GOT3 (cell line): ENCODE results near the gene NTSR2.

Experiments used
- DNase-seq: peaks from one replicate; lab custom pipeline; 2025; ENCODE audit warnings: mixed read lengths; lab: John Stamatoyannopoulos, UW

The NTSR2 gene

DNA sequence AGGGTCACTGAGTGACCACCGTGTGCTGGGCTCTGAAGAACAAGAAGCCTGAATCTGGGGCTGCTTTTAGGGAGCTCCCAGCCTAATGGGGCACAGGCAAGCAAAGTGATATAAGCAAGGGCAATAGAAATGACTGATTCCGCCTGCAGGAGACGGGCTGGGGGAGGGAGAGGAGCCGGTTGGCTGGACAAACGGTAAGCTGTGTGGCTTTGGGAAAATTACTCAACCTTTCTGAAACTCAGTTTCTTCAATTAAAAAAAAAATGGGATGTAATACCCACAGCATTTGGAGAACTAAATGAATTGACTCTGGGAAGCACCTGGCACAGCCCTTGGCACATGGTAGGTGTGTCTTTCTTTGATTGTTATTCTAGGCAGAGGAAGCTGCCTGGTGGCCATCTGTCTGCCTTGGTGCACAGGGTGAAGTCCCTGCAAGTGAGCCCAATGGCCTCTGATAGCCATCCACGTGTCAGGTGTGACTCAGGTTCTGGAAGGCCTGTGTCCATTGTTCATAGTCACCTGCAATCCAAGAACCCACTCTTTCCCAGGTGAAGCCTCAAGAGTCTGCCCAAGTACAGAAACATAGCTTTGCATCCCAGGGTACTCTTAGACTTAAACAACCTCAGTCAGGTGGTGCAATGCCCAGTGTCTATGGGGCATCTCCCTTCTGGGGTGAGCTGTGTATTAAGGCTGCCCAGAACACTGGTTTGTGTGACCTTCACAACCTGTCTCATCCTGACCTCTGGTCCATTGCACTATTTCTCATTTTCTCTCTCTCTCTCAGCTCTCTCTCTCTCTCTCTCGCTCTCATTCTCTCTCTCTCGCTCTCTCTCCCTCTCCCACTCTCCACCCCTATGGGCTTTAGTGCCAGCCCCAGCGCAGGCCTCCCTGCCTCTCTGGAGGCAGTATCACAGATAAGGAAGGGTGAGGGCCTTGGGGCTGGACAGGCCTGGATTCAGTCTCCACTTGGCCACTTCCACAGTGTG is 30.0 kb upstream of the NTSR2 start:
- DNase-seq = no peak

DNA sequence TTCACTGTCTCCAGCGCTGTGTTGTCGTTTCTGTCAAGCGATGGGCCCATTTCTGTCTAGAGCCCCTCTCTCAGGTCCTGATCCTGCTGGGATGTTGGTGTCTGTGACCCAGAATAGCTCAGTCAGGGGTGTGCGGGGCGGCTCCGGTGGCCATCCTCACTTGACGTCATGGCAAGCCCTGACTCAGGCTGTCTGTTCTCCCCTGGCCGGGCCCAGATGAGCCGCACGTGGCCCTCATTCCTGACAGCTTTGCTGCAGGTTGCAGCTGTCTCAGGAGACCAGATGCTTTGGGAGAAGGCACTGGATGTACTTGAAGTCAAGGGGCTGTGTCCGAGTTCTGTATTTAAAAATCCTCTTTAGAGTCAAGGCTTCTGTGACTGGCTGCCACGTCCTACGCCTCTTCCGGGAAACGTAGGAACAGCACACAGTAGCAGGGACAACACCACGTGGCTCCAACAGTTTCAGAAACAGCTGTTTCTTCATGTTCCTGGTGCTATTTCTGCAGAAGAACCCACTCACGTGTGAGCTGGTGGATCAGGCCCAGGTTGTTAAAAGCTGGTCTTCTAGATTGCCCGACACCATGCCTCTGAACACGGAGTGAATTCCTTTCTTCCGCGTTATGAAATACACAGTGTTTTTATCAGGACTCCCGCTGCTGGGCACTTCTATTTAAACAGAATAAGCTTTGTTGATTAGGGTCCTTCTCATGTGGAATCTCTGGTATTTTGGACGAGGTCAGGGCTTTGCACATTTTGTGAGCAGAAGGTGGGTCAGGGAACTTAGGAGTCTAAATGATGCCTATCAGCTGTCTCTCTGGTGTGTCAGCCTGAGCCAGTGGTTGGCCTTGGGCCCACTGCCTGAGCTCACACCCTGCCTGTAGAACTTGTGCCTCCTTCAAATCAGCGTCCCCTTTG is 28.3 kb upstream of the NTSR2 start:
- no peak for DNase-seq

- DNase-seq = peak; percentile 15
These were observed 27.3 kb upstream of the NTSR2 start for GRCh38 chr2:11697103-11697871.

DNA sequence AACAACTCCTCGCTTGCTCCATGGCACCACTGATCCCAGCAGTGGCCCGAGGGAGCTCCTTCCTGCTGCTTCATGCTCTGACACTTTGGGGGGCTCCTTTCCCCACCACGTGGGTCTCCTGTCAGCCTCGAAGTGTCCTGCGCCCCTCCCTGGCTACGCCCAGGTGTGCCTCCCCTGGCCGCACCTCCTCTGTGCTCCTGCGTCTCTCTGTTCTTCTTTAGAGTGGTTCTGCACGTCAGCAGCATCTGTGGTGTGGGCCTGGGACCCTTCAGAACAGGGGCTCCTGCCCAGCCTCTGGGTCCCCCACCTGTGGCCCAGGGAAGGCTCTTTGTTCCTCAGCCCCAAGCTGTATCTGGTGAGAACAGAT is 26.7 kb upstream of the NTSR2 start:
- DNase-seq = no peak

GRCh38 chr2:11695576-11695975 is 25.6 kb upstream of the NTSR2 start:
- no peak for DNase-seq

GRCh38 chr2:11692966-11693521 is 23.0 kb upstream of the NTSR2 start:
- DNase-seq = no peak

GRCh38 chr2:11691076-11691660 is 21.2 kb upstream of the NTSR2 start:
- no peak for DNase-seq

DNA sequence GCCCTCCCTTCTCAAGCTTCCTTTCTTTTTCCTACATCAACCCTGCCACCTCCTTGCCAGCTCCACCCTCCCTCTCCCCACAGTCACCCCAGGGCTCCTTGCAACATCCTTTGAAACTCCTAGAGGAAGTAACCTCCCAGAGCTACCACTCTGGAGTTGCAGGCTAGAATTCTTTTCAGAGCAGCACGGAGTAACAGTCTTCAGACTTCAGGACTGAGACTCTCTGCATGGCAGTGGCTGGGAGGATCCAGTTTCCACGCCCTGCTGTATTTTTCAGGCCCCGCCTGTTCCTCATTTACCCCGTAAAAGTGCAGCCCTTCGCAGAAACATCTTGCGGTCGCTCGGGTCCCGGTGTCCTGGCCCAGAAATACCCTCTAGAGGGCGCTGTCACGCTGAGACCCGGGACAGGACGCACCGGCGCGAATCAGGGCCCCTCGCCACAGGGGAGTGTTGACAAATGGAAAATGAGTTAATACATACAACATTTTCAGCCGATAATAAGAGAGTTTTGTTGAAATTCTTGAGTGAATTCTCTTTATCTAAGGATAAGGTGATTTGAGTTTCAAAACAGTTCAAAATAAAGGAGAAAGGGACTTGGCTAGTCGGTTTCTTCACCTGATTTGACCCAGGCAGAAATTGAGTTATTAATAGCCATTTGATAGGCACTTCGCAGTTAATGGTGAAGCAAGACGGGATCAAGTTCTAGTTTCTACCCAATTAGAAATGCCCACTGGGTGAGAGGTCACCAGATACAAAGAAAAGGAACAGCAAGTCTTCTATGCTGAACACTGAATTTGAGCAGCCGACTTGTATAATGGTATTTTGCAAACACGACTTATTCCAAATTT is 18.5 kb upstream of the NTSR2 start:
- peak; percentile 60 for DNase-seq

DNA sequence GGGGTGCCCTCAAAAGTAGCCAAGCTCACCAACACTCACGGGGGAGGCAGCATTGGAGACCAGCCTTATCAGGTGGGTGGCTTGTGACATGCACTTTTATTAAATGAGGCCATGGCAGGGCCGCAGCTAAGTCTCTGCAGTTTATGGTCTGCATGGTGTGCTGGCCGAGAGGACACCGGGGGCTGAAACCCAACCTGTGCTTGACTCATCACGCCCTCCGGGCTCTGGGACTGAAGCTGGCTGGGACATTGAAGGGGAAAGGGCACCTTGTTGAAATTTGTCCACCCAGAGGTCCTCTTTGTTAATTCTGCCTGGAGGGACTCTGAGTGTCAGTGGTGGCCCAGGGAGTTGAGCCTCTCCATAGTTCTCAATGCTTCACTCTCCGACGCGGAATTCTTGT is 17.7 kb upstream of the NTSR2 start:
- DNase-seq = no peak

DNA sequence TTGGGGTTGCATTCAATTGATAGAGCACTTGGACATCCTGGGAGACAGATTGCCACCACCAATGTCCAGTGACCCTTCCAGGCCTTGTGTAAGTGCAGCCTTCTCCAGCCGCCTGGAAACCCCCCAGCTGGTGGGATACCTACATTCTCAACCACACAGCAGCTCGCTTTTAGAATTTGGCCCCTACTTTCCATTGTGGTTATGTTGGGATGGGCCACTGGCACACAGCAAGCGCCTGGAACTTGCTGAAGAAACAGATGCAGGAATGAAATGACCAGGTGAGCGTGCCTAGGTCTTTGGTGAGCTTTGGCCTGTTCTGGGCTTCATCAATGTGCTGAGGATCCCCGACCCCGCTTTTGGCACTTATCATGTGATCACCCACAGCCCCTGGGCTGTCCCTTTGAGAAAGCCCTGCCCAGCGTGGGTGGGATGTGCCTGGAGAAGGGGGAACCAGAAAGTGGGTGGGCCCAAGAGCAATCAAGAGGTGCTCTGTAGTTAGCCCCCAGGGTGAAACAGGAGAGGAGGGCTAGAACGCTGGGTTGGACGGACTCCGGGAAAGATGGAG is 16.0 kb upstream of the NTSR2 start:
- DNase-seq = no peak

GRCh38 chr2:11684894-11685460 is 15.0 kb upstream of the NTSR2 start:
- DNase-seq = no peak

GRCh38 chr2:11683966-11684365 is 14.0 kb upstream of the NTSR2 start:
- DNase-seq = no peak

DNA sequence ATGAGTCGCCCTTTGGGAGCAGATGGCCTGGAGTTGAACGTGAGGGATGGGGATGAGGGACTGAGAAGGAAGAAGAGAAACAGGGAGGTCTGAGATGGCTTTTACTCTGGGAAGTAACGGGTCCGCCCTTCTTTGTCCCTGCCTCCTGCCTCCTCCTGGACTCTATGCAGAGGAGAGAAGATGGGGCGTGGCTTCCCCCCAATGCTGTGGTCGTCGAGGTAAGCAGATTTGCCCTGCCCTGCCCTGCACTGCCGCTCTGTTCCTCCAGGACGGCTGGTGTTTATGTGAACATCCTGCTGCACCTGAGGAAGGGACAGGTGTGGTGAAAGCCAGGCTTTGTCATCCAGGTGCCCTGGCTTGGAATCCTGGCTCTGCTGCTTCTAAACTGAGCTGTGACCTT is 13.5 kb upstream of the NTSR2 start:
- no peak for DNase-seq

GRCh38 chr2:11682590-11682915 is 12.6 kb upstream of the NTSR2 start:
- no peak for DNase-seq

- no peak for DNase-seq
These were observed 12.0 kb upstream of the NTSR2 start for GRCh38 chr2:11681722-11682589.

DNA sequence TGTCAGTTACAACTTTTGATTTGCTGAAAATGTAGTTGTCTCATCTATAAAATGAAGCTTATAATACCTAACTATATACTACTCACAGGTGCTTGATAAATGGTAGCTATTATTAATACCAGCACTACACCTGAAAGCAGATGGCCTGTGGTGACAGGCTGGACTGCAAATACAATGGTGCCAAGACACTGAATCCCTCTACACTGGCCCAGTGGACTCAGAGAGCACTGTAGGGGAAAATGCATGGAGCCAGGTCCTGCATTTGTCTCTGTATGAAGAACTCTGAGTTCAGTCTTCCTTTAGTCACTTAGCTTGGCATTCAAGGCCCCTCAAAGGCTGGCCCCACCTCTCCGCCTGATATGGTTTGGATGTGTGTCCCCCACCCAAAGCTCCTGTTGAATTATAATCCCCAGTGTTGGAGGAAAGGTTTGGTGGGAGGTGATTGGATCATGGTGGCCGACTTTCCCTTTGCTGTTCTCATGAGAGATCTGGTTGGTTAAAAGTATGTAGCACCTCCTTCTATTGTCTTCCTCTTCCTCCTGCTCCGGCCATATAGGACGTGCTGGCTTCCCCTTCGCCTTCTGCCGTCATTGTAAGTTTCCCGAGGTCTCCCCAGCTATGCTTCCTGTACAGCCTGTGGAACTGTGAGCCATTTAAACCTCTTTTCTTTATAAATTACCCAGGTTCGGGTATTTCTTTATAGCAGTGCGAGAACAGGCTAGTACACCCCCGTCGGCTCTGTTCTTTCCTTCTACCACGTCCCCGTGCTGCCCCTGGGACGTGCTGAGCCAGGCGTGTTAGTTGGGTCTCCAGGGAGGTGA is 11.1 kb upstream of the NTSR2 start:
- DNase-seq = no peak

DNA sequence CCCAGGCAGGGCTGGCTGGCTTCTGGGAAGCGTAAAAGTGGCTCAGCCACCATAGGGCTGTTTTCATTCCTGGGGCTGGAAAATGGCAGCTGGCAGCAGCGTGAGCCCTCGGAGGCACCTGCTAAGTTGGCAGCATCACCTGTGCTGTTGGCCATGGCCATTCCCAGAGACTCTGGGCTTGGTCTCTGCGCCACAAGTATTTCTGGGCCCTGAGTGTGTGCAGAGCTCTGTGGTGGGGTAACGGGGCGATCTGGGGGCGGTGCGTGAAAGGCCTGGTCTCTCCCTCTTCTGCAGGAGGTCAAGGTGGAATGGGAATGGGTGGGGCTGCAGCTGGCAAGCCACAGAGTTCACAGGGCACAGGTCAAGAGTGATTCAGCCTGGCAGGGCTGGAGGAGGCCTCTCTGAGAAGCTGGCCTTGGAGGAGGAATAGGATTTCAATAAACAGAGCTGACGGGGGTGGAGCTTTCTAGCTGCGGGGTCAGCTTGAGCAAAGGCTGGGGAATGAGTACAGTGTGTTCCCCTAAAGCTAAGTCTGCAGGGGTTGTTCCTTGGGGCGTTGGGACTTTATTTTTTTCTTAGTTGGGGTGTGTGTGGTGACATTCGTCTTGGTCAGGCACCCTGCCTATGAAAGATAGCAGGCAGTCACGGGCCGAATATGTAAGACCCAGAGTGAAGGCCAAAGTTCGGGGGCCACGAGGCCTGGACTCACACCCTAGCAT is 10.3 kb upstream of the NTSR2 start:
- DNase-seq = no peak
